GM18873 (cell line): ENCODE results near the gene UBXN10.

ENCODE experiments used
- ATAC-seq: cut with Tn5 transposase; IDR thresholded peaks from one replicate; pipeline ENCODE4 v1.9.1; 2021; ENCODE audit warnings: mild to moderate bottlenecking, moderate library complexity, moderate number of reproducible peaks; ENCODE audit not compliant: unreplicated experiment, low FRiP score

Gene UBXN10

DNA sequence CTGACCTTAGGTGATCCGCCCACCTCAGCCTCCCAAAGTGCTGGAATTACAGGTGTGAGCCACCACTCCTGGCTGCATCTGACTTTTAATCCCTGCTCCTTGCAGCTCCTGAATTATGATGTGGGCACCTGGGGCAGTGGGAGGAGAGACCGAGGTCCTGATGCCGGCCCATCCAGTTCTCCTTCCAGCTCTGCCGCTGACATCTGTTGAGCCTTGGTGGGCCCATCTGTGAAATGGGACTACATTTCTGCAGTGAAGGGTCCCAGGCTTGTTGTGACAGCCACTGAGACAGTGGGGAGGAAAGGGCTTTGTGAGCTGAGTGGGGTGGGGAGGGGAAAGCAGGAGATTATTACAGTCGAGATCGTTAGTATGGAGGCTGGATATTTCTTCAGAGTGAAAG lies 34.9 kb upstream of the UBXN10 start:
- no peak for ATAC-seq

DNA sequence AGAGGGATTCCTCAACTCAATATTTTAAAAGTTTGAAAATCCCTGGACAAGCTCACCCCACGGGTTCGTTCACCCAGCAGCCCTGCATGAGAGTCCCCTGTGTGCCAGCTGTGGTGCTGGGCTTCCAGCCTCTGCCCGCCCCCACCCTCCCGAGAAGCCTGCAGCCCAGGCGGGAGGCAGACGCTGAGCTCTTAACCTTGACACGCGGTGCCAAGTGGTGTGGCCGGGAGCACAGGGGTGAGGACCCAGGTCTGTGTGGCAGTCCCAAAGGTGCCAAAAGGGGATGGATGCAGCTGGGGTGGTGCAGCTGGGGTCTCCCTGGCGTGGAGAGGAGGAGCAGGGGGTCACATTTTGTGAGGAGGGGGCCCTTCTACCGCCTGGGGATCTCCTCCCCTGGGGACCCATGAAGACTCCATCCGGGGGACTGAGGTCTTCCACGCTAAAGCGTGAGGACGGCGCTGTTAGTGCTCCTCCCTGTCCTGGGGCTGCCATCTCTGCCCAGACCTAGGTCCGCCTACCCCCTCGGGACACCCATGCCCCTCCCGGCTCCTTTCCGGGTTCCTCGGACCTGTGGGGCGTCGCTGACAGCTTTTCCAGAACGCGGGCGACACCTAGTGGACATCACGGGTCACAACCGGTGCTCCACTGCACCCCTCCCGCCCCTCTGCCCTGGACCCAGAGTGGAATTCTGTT lies 33.8 kb upstream of the UBXN10 start:
- ATAC-seq, result no peak

DNA sequence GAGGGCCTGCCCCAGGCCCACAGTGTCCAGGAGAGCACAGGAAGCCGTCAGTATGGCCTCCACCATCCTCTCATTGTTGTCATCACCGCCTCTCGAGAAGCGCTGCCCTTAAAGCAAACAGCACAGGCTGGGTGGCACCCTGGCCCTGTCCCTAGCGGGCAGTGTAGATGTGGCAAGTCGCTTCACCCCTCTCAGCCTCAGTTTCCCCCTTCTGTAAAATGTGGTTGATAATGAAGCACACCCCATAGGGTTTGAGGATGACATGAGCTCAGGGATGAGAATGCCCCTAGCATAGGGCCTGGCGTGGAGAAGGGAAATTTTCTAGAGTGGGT lies 33.3 kb upstream of the UBXN10 start:
- ATAC-seq, result no peak

DNA sequence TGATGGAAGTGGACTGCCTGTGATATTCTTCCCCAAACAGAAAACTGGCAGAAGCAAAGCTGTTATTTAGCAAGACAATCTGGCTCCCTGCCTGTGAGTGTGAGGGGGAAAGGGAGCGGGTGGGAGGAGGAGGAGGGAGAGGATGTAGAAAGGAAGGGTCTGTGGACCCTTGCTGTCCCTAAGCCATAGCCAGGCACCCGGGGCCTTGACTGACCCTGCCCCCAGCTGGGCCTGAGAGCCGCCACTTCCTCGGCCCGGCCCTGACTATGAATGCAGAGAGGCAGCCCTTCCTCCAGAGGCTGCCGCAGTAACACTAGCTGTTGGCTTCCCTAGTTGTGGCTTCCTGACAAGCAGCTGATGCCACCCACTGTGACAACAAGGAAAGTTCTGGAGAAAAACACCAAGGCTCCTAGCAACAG lies 32.9 kb upstream of the UBXN10 start:
- ATAC-seq, result no peak

DNA sequence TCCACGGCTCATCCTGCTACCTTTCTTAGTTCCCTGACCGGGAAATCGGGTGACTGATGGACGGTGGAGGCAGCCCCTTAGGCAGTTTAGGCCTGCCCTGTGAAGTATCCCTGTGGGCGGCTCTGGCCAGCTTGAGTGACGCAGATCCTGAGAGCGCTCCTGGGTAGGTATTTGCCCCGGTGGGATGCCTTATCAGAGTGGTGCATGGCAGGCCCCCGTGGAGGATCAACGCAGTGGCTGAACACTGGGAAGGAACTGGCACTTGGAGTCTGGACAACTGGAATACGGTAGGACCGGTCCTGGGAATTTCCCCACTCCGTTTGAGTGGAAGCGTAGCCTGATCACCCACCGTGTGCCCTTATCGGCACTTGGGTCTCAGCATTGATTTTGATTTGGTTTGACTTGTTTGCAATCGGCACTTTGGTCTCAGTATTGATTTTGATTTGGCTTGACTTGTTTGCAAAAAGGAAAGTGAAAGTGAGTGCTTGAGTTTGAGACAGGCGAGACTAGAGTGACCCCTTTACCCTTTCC lies 31.5 kb upstream of the UBXN10 start:
- no peak for ATAC-seq

DNA sequence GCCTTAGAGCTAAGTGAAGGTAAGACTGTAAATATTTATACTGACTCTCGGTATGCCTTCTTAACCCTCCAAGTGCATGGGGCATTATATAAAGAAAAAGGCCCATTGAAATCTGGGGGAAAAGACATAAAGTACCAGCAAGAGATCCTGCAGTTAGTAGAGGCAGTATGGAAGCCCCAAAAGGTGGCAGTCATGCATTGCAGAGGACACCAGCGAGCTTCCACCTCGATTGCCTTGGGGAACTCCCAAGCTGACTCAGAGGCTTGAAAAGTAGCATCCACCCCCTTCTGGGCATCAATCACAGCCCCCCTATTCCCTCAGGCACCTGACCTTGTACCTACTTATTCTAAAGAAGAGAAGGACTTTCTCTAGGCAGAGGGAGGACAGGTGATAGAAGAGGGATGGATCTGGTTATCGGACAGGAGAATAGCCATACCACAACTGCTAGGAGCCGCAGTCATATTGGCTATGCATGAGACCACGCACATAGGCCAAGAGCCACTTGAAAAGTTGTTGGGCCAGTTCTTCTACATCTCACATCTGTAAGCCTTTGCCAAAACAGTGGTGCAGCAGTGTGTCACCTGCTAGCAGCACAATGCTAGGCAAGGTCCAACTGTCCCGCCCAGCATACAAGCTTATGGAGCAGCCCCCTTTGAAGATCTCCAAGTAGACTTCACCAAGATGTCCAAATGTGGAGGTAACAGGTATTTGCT lies 27.4 kb upstream of the UBXN10 start:
- ATAC-seq, result no peak

DNA sequence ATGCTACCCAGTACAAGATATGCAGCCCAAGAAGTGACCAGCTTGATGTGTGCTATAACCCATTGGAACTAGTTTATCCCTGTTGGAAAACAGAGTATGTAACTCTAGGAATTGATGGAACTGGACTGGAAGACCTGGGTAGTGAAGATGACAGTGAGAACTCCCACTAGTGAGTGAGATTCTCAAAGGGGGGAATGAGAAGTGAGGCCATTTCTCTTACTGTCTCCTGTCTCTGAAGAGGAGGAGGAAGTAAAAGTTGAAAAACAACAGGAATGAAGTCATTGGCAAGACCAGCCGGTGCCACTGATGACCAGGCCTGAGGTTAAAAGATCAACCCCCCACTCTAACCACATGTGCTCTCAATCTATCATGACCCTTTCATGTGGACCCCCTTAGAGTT lies 25.9 kb upstream of the UBXN10 start:
- ATAC-seq, result no peak

DNA sequence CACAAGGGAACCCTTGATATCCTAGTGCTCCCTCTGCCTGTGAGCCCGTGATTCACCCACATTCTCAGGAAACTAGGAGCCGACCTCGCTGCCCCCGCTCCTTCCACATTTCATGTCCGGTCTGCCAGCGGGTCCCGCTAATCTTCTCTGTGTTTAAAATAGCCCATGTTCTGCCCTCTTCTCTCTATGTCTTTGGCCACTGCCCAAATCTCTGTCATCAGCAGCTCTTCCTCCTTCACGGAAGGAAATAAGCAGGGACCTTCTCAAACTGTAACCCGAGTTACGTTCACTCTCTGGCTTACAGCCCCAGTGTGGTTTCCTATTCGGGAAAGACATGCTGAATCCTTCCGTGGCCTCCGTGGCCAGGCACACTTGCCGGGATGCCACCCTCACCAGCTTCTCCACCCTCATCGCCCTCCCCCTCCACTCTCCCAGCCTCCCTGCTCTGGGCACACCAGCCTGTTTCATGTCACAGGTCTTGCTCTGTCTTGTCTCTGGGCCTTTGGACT lies 21.1 kb upstream of the UBXN10 start:
- ATAC-seq, result no peak

DNA sequence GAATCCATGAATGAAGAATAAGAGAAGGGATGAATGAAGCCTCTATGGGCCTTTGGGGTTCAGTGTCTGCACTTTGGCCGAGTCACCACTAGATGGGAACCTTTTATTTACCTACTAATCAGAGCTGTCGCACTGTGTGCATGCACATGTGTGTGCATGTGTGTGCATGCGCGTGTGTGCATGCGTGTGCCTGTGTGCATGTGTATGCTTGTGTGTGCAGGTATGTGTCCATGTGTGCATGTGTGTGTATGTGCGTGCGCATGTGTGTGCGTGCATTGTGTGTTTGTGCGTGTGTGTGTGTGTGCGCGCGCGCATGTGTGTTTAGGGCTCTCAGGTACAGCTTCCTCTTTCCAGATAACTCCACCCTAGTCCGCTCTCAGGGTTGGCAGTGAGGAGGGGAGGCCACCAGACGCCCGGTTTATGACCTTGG lies 20.4 kb upstream of the UBXN10 start:
- no peak for ATAC-seq

DNA sequence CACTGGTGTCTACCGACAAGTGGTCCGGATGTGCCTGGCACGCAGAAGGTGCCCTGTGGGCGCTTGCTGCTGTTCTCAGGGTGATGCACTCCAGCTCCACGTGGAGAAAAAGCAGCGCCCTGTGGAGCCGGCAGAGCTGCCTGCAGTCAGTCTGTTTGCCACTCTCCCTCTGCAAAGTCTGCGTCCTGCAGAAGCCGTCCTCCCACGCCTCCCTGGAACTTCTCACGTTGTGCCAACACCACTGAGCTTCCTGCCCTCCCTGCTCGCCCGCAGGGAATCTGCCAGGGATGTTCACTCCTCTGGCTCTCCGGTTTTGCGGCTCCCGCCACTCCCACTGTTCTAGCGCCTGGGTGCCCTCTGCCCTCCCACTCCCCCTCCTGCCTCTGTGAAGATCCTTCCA lies 19.8 kb upstream of the UBXN10 start:
- no peak for ATAC-seq

DNA sequence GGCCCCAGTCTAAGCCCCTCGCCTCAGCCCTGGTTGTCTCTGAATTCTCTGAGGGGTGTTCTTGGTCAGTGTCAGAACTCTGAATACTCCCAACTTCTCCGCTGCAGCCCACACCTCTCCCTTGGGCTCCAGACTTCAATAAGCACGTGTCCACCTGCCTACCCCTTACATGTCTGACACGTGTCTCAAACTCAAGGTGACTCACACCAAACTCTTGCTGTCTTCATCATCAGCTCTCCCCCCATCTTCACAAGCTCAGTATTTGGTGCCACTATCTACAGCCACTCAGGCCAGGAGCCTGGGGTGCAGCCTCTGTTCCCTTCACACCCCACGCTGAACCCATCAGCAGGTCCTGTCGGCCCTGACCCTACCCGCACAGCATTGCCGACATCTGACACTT lies 18.8 kb upstream of the UBXN10 start:
- ATAC-seq, result no peak

DNA sequence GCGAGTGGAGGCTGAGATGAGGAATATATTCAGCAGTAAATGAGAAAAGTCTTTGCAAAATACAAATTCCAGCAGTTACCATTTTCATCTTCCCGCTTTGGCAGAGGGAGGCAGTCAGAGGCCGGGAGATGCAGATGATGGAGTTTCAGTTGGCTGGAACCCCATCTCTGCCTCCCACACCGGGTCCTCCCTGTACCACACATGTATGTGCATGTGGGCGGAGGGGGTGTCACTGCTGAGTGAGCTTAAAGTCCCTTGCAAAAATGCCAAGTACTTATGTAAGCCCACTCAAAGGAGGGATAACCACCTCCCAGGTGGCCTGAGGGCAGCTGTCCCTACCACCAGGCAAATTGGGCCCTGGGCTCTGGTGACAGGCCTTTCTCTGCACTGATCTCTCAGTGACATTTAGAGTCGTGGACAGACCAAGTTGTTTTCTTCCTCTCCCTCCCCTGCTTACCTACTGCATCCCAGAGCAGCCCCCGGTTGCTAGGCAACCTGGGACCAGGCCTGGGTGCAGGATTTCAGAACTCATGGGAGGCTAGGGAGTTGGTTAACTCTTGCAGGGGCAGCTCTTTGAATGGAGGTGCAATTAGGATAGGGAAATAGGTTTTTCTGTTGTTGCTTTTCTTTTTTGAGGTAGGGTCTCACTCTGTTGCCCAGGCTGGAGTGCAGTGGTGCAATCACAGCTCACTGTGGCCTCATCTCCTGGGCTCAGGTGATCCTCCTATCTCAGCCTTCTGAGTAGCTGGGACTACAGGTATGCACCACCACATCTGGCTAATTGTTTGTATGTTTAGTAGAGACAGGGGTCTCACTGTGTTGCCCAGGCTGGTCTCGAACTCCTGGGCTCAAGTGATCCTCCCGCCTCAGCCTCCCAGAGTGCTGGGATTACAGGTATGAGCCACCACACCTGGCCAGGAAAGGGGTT lies 17.1 kb upstream of the UBXN10 start:
- ATAC-seq, result no peak

DNA sequence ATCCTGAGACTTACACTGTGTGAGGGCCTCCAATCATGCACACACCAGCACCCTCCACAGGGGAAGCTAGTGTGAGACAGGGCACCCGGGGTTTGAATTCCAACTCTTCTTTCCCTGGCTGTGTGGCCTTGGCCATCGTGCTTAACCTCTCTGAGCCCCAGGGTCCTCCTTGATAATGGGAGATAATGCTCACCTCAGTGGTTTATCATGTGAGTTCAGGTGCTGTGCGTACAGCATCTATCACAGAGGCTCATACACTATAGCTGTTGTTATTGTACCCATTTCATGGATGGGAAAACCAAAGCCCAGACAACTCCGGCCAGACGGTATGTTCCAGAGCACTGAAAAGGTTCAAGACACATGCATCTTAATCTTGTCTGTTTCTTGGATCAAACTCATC lies 16.0 kb upstream of the UBXN10 start:
- ATAC-seq, result no peak

DNA sequence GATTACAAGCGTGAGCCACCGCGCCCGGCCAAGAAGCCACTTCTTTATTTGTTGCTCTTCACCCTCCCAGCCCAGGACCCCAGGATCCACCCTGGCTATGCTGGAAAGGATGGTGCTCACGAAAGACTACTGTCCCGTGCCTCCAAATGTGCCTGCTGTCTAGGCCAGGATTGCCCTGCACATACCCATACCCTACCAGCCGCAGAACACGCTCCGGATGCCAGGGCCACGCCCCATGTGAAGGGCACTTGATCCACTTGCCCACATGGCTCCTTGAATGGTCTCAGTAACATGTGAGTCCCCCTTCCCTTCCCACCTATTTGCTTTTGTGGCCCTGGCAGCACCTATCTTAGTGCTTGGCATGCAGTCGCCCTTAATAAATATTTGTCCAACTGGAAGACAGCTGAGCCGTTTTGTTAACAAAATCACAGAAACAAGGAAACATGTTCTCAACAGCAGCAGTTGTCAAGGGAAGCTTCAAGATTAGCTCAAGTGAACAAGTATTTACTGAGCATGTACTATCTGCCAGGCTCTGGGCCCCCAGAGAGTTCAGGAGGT lies 13.8 kb upstream of the UBXN10 start:
- no peak for ATAC-seq

DNA sequence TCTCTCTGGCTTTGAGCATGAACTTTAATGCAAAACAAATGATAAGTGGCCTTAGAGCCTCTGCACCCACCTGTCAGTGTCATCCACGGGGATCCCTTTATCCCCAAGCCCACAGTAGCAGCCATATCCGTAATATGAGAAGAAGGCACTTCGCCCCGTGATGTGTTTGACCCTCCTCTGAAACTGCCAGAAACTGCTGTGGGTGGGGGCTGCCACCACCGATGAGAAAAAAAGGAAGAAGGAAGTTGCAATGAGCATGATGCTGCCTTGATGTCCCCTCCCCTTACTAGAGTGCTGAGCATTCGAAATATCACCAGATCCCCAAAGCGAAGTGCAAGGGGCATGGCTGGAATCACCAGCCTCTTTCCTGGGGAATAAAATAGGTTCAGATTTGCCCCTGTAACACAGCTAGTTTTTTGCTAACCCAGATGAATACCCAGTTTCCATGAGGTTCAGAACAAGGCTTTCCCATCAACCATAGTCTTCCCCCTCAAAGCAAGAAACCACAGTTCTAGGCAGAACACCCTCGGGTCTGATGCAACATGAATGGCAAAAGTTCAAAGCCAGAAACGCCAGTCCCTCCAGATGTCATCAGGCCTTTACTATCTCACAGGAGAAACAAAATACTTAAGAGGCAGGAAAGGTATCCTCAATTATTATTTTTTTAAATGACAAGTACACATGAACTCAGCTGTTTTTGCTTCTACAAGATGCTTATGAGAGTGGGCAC lies 10.8 kb upstream of the UBXN10 start:
- ATAC-seq, result no peak

DNA sequence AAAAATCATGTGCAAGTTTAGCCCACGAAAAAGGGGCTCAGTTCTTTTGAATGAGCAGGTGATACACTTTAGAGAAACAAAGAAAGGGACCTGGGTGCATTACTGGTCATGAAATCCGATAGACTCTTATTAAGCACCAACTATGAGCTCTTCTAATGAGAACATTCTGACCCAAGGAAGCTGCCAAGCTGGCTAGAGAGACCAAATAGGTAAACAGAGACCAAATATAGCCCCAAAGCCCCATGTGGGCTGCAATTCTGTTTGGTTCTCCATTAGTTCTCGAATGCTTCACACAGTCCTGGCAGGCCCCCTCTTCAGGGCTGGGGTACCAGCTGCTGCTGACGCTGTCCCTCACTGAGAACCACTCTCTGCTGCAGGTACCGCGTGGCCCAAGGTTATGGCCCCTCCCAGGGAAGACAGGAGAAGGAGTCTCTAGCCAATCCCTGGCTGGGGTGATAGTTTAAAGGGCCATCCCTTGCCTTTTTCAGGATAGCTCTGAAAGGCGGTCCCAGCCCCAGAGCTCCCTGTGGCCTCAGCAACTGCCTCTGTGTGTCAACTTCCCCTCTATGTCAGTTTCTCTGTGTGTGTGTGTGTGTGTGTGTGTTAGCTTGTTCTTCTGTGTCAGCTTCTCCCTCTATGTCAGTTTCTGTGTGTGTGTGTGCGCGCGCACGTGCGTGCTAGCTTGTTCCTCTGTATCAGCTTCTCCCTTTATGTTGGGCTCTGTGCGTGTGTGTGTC lies 7.1 kb upstream of the UBXN10 start:
- no peak for ATAC-seq

DNA sequence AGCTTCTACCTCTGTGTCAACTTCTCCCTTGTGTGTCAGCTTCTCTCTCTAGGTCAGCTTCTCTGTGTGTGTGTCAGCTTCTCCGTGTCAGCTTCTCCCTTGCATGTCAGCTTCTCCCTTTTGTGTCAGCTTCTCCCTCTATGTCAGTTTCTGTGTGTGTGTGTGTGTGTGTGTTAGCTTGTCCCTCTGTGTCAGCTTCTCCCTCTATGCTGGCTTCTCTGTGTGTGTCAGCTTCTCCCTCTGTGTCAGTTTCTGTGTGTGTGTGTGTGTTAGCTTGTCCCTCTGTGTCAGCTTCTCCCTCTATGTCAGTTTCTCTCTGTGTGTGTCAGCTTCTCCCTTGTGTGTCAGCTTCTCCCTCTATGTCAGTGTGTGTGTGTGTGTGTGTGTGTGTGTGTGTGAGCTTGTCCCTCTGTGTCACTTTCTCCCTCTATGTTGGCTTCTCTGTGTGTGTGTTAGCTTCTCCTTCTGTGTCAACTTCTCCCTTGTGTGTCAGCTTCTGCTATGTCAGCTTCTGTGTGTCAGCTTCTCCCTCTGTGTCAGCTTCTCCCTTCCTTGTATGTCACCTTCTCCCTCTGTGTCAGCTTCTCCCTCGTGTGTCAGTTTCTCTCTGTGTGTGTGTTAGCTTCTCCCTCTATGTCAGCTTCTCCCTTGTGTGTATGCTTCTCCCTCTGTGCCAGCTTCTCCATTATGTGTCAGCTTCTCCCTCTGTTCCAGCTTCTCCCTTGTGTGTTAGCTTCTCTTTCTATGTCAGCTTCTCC lies 6.3 kb upstream of the UBXN10 start:
- ATAC-seq, result no peak

DNA sequence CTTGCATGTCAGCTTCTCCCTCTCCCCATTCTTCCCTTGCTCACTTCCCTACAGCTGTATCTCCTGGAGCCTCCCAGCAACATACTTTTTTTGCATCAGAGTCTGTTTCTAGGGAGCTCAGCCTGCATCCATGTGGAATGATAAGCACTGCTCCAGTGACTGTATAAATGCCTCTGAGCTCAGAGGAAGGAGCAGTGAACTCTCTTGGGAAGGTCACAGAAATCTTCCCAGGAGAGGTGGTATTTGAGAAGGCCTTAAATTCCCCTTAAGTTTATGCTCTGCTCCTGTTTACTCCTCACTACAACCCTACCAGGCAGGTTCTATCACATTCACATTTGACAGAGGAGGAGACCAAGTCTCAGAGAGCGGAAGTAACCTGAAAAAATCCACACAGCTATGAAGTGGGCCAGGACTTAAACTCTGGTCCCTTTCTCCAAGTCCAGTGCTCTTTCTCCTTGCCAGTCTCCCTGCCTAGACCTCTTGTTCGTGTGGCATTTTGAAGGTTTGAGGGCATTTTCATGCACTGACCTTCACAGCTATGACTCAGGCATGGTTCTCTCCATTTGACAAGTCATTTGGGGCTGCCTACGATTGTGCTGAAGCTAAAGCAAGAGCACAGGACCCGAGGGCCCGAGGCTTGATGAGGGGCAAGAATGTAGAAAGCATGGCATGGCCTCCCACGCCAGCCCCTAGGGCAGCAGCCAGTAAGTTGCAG lies 5.6 kb upstream of the UBXN10 start:
- no peak for ATAC-seq
